Smooth muscle cell (in vitro differentiated cells): ENCODE measurements around the gene SPOCK1. TPM values are rescaled to one million over a fixed set of nuclear protein-coding genes. Genes with fewer than 3 reads are reported as not detected.
"Not testable (repeated sequence)": the region's sequence is repeated elsewhere in the genome, so short reads cannot be mapped to it uniquely, and the experiment has no call there.

Experiments used
- DNase-seq: peaks from one replicate; lab custom pipeline; 2025; ENCODE audit not compliant: unreplicated experiment; lab: John Stamatoyannopoulos, UW
- H2AFZ ChIP-seq: fragments of 200-600 bp; sonication (generic); 2 replicates; pipeline ENCODE4 v1.6.0; 2016; ENCODE audit warnings: antibody characterized with exemption, low read depth, mild to moderate bottlenecking
- H3F3A ChIP-seq: fragments of 200-600 bp; sonication (generic); 2 replicates; pipeline ENCODE4 v1.6.0; 2017; ENCODE audit warnings: antibody characterized with exemption, low read depth
- H3K27ac ChIP-seq: fragments of 200-600 bp; sonication (generic); 2 replicates; pipeline ENCODE4 v1.5.1; 2016; ENCODE audit warnings: low read depth, mild to moderate bottlenecking
- H3K27me3 ChIP-seq: fragments of 200-600 bp; sonication (generic); 2 replicates; pipeline ENCODE4 v1.6.1; 2016; ENCODE audit warnings: low read depth, mild to moderate bottlenecking
- H3K36me3 ChIP-seq: fragments of 200-600 bp; sonication (generic); 2 replicates; pipeline ENCODE4 v1.5.1; 2016; ENCODE audit warnings: low read depth
- H3K4me1 ChIP-seq: fragments of 200-600 bp; sonication (generic); 2 replicates; pipeline ENCODE4 v1.5.1; 2016; ENCODE audit warnings: low read depth
- H3K4me2 ChIP-seq: fragments of 200-600 bp; sonication (generic); 2 replicates; pipeline ENCODE4 v1.6.0; 2016; ENCODE audit warnings: mild to moderate bottlenecking
- H3K4me3 ChIP-seq: fragments of 200-600 bp; sonication (generic); 2 replicates; pipeline ENCODE4 v1.5.1; 2016; ENCODE audit warnings: mild to moderate bottlenecking
- H3K79me2 ChIP-seq: fragments of 200-600 bp; sonication (generic); 2 replicates; pipeline ENCODE4 v1.6.0; 2016; ENCODE audit warnings: low read depth, mild to moderate bottlenecking
- H3K9ac ChIP-seq: fragments of 200-600 bp; sonication (generic); 2 replicates; pipeline ENCODE4 v1.6.0; 2016; ENCODE audit warnings: low read depth
- H3K9me3 ChIP-seq: fragments of 200-600 bp; sonication (generic); replicated peaks from 2 replicates; pipeline ENCODE4 v1.5.1; 2016; ENCODE audit warnings: low read depth
- H4K20me1 ChIP-seq: fragments of 200-600 bp; sonication (generic); 2 replicates; pipeline ENCODE4 v1.6.0; 2016; ENCODE audit warnings: low read depth
- CTCF ChIP-seq: fragments of 200-600 bp; sonication (generic); IDR thresholded peaks from 2 replicates; pipeline ENCODE4 v1.5.1; 2017; ENCODE audit warnings: borderline replicate concordance, mild to moderate bottlenecking, antibody characterized with exemption; ENCODE audit not compliant: insufficient read depth, poor library complexity, severe bottlenecking
- WGBS: methylation state at CpG from one replicate; pipeline ENCODE4 v1.1.7; 2016; ENCODE audit warnings: low lambda C conversion rate; 5-methylcytosine and 5-hydroxymethylcytosine counted together
- polyA plus RNA-seq: library from polyadenylated mRNA; unstranded; fragments of >200 nt; fragmentation: Nextera tagmentation; extraction: Ambion mirVana; gene quantifications from 2 replicates; pipeline ENCODE4 v1.2.1, GENCODE V29; 2016
- total RNA-seq: library from RNA; depleted of rRNA; stranded (reverse); fragments of >200 nt; gene quantifications from 2 replicates; pipeline ENCODE4 v1.2.3, GENCODE V29; 2014

SPOCK1 gene
- total and polyA plus RNA-seq, 2 experiments from 2014 or later, result 56.2 to 80.0 TPM

GRCh38 chr5:137233726-137234125 is 265.4 kb downstream of the SPOCK1 start:
- no peaks in the 10 kb centered on the region for H3K36me3 ChIP-seq
- no peaks in the 10 kb centered on the region for H3K79me2 ChIP-seq
- no peak for TF ChIP-seq CTCF
- no peaks in the 10 kb centered on the region for H3F3A ChIP-seq
- 100% methylated on average over 1 of the region's 1 CpG for WGBS
- H3K4me3 ChIP-seq, result no peak overlapping the region
- peak overlapping the region; percentile 79 for H3K27ac ChIP-seq
- no peaks in the 10 kb centered on the region for H4K20me1 ChIP-seq
- H3K9ac ChIP-seq, result no peak overlapping the region
- H3K9me3 ChIP-seq, result no peaks in the 10 kb centered on the region
- no peaks in the 10 kb centered on the region for H3K4me1 ChIP-seq
- no peak overlapping the region for H3K4me2 ChIP-seq
- H3K27me3 ChIP-seq, result peaks cover 1% of the 10 kb centered on the region
- no peak overlapping the region for H2AFZ ChIP-seq
- no peak for DNase-seq

- not testable (repeated sequence) for H3F3A ChIP-seq, H3K4me1 ChIP-seq, H3K79me2 ChIP-seq, DNase-seq, H3K27me3 ChIP-seq, H3K9ac ChIP-seq, H3K9me3 ChIP-seq, H3K4me2 ChIP-seq, H3K4me3 ChIP-seq, H3K27ac ChIP-seq, H2AFZ ChIP-seq, H3K36me3 ChIP-seq, H4K20me1 ChIP-seq
- 96% methylated on average over 1 of the region's 1 CpG for WGBS
Observed at GRCh38 chr5:137233304-137233703, 265.8 kb downstream of the SPOCK1 start.

- H3K4me2 ChIP-seq, result no peak overlapping the region
- no peak for DNase-seq
- no peaks in the 10 kb centered on the region for H4K20me1 ChIP-seq
- no peaks in the 10 kb centered on the region for H3F3A ChIP-seq
- no peak overlapping the region for H2AFZ ChIP-seq
- no peaks in the 10 kb centered on the region for H3K79me2 ChIP-seq
- TF ChIP-seq CTCF, result no peak
- H3K36me3 ChIP-seq, result no peaks in the 10 kb centered on the region
- H3K9ac ChIP-seq, result no peak overlapping the region
- no peak overlapping the region for H3K4me3 ChIP-seq
- no peaks in the 10 kb centered on the region for H3K27me3 ChIP-seq
- H3K4me1 ChIP-seq, result no peaks in the 10 kb centered on the region
- no peaks in the 10 kb centered on the region for H3K9me3 ChIP-seq
- no peak overlapping the region for H3K27ac ChIP-seq
Observed at GRCh38 chr5:137231540-137231939, 267.6 kb downstream of the SPOCK1 start.

- DNase-seq, result no peak
- TF ChIP-seq CTCF, result no peak
- no peak overlapping the region for H3K27ac ChIP-seq
- no peak overlapping the region for H3K9ac ChIP-seq
- H3K4me3 ChIP-seq, result no peak overlapping the region
- no peaks in the 10 kb centered on the region for H3F3A ChIP-seq
- no peaks in the 10 kb centered on the region for H3K4me1 ChIP-seq
- H3K4me2 ChIP-seq, result no peak overlapping the region
- 92% methylated on average over 4 of the region's 4 CpGs for WGBS
- no peaks in the 10 kb centered on the region for H3K36me3 ChIP-seq
- H3K79me2 ChIP-seq, result no peaks in the 10 kb centered on the region
- H2AFZ ChIP-seq, result no peak overlapping the region
- no peaks in the 10 kb centered on the region for H4K20me1 ChIP-seq
- H3K9me3 ChIP-seq, result no peaks in the 10 kb centered on the region
- H3K27me3 ChIP-seq, result no peaks in the 10 kb centered on the region
Observed at GRCh38 chr5:137228816-137229215, 270.3 kb downstream of the SPOCK1 start.
